Occipital lobe (tissue), 2 donors: ENCODE results near the gene ARHGEF16. TPM values are rescaled to one million over a fixed set of nuclear protein-coding genes. Genes with fewer than 3 reads are reported as not detected.

Source experiments
- DNase-seq: peaks from one replicate; lab custom pipeline; 2025; lab: John Stamatoyannopoulos, UW
- total RNA-seq: library from RNA; depleted of rRNA; stranded (reverse); fragments of >200 nt; gene quantifications from one replicate; pipeline ENCODE4 v1.2.3, GENCODE V29; 2014

Gene ARHGEF16
- total RNA-seq, 1 donor from 2014 or later: 0.16 TPM

DNA sequence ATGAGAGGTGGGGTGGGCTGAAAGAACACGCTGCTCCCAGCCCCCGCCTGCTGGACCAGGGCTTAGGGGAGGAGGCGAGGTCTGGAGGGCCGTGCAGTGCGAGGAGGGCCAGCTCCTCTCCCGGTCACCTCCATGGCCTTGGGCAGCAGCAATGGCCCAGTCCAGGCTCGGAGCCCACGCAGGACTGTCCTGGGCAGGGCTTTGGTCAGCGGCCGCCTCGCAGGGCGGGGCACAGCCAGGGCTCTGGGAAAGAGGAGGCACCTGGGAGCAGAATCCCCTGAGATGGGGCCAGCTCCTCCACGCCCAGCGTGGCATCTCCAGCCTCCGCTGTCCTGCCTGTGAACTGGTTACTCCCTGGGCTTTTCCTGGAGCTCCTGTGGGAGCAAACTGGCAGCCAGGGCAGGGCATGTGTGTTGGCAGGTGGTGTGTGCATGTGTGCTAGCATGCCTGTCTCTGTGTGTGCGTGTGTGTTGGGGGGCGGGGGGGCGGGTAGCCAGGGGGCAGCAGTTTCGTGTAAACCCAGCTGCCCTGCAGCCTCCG, 27.4 kb downstream of the ARHGEF16 start:
- DNase-seq: no peak

DNA sequence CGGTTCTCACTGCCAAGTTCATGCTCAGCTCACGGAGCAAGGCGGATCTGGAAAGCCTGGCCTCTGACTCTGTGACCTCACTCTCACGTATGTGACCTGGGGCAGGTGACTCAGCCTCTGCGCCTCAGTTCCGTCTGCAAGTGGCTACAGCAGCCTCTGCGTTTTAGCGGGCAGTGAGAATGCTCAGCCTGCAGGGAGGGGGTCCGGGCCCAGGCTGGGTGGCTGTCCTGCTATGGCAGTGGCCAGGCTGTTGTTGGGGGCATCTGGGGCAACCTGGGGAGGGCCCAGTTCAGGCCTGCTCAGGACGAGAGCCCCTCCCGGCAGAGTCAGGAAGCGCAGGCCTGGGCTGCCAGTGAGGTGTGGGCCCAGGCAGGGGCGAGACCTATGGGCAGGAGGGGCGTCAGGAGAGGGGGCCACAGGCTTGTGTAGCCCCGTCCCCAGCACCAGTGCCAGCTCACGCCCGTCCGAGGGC, 27.9 kb downstream of the ARHGEF16 start:
- no peak for DNase-seq

DNA sequence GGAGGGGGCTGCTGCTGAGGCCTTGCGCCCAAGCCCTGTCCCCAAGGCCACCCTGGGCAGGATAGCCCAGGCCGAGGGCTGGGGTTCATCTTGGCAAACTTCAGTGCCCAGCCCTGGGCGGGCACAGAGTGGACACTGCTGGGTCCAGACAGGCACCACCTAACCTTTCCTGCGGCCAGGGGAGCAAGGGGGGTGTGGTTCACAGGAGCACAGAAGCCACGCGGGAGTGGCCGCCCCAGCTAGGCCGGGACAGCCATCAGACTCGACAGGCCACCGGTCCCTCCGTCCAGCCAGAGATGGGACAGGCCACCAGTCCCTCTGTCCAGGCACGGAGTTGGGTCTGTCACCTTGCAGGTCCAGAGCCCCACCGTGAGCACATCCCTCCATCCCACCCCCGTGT, 28.9 kb downstream of the ARHGEF16 start:
- DNase-seq: no peak

DNA sequence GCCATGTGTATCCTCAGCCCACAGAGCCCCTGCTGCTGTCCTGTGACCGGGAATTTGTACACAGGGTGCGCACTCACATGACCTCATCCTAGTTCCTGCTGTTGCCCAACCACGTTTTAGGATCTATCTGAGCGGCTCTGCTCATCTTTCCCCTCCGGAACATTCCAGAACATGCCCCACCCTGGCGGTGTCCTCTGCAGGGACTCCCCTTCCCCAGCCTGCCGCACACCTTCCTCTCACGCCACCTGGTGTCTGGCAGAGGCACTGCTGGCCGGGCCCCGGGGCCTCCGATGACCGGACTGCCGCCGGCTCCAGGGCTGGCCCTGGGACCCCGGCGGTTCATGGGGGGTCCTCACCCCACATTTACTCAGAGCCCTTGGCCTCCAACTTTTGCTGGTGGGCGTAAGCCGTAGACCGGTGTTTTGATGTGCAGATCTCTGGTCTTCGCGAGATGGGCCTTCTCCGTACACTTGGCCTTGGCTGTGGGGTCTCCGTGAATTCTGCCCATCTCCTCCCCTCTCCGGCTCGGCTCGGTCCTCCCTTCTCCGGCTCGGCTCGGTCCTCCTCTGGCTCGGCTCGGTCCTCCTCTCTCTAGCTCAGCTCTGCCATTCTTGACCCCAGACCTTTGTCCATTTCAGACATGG, 29.5 kb downstream of the ARHGEF16 start:
- DNase-seq: no peak

DNA sequence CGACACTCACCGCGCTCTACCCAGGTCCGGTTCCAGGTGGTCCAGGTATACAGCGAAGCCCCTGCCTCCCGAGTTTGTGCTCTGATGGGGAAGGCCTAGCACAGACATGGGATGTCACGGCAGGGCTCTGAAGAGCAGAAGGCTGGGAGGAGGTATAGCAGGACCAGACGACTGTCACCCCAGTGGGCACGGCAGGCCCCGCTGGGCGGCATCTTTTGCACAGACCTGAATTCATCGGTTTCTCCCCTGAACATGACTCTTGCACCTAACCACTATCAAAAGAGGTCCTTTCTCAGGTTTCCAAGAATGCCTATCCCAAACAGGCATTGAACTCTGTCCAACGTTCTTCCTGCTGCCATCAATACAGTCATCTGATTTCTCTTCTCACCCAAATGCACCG, 30.6 kb downstream of the ARHGEF16 start:
- DNase-seq: no peak

DNA sequence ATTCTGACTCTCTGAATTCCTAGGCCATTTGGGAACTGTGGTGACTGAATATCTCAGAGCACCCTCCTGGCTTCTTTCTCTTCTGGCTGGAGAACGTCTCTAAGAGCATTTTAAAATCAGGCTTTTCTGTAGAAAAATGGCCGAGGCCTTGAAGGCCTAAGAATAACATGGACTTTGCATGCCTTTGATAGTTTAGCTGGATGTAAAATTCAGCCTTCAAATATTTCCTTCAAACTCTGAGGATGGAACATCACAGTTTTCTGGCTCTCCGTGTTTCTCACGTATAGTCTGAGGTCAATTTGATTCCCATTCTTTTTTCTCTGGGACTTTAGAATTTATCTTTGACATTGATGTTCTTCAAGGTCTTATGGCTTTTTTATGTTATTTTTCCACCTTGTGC, 34.0 kb downstream of the ARHGEF16 start:
- no peak for DNase-seq

DNA sequence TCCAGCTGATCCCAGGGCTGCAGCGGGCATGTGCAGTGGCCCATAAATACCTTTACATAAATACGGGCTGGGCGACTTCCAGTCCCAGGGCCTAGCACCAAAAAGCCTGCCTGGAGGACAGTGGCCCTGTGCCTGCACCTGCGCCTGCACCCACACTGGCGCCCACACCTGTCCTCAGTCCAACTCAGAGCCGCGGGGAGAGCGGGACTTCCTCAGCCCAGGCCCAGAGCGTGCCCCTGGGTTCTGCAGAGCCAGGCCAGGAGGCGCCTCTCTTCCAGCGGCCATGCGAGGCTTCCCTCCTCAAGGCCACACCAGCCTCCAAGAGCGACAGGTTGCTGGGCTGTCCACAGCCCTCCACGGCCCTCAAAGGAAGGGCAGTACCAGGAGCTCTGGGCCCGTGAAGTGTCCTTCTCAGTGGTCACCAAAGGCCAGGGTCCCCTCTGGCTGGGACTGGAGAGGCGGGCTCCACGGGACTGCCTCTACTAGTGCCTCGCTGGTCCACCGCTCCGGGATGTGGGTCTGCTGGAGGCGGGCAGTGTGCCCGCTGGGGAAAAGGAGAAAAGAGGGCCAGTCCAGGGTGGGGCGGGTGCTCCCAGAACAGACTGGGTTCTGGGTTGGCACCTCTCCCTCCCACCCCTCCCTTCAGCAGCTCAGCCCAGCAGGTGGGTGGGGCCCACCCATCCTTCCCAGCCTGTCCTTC, 35.7 kb downstream of the ARHGEF16 start:
- no peak for DNase-seq

DNA sequence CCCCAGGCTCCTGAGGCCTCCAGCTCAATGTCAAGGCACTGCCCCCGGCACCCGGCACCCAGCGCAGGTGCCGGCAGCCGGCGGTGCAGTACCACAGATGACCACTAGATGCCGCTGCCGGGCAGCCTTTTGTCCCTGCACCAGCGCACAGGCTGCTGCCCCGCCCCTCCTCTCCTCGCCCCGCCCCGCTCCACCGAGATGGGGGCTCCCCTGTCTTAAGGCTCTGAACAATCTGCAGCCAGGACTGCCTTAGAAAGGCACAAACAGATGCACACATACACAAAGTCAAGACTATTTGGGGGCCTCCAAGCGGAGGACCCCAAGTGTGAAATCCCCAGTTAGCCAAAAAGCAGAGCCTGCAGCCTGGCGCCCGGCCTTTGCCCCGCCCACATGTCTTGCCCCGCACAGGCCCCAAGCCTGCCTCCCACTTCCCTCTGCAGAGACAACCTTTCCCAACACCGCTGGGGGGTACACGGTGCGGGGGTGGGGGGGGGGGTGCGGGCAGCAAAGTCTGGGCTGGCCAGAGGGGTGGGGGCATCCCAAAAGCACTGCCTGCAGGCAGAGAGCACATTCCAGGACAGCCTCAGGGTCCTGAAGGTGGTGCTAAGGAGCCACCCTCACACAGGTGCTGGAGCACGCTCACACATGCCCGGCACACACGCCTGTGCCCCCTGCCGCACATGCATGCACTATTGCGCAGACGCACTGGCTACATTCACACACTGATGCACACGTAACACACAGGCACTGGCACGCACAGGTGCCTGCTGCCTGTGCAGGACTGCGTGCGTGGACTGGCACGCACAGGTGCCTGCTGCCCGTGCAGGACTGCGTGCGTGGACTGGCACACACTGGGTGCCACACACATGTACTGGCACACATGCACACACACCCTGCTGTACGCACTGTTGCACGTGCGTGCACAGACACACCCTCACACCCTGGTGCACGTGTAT, 37.1 kb downstream of the ARHGEF16 start:
- DNase-seq: peak; percentile 48

DNA sequence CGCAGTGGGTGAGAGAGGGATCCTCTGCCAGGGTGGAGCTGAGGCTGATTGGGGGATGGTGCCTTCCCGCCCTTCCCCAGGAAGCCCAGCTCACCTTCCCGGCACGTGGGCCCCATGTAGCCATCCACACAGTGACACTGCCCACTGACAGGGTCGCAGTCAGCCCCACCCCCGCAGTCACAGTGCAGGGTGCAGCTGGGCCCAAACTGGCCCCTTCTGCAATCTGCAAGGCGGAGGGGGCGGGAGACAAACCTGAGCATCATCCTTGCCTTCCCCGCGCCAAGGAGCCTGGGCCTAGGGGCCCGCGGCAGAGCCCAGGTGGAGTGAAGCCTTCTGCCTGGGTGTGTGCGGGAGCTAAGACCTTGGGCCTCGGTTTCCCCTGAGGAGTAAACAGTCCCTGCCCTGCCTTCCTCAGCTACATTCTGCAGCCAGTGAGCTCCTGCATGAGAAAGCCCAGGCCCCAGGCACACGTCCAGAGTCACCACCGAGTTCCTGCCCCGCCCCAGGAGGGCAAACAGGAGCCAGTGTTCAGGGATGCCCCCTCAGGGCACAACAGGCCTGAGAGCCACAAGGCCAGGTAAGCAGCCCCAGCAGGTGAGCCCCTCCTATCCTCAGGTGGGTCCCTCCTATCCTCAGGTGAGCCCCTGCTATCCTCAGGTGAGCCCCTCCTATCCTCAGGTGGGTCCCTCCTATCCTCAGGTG, 38.2 kb downstream of the ARHGEF16 start:
- no peak for DNase-seq

DNA sequence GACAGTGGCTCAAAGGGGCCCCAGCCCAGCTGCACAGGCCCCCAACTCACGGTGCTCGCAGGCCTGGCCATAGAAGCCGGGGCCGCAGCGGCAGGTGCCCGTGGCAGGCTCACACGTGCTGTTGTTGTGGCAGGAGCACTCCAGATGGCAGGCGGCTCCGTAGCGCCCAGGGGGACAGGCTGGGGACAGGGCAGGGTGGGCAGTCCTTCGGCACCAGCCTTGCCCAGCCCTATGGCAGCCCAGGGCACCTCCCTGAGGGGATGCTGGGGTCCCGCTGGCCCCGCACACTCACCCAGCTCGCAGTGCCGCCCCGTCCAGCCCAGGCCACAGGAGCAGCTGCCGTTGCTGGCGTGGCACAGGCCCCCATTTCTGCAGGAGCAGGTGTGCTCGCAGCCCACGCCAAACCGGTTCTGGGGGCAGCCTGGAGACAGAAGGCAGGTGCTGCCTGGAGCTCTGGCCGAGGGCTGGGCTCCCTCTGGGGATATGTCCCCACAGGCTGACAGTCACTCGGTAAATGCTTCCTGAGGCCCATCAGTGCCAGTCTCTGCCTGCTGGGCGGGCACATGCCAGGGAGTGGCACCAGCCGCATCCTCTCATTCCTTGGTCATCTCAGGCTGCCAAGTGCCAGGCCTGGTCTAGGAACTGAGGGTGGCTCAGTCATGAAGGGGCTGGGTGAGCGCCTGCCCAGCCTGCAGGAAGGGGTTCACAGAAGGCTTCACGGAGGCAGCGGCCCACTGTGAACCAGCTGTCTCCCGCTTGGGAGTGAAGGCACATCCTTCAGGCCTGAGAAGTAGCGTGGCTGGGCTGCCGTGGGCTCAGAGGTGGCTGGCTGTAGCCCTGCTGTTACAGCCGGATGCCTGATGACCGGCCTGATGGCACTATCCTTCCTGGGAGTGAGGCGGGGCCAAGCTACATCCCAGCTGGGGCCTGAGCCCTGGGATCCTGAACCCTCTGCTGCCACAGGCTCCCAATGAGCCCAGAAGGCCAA, 40.1 kb downstream of the ARHGEF16 start:
- no peak for DNase-seq

DNA sequence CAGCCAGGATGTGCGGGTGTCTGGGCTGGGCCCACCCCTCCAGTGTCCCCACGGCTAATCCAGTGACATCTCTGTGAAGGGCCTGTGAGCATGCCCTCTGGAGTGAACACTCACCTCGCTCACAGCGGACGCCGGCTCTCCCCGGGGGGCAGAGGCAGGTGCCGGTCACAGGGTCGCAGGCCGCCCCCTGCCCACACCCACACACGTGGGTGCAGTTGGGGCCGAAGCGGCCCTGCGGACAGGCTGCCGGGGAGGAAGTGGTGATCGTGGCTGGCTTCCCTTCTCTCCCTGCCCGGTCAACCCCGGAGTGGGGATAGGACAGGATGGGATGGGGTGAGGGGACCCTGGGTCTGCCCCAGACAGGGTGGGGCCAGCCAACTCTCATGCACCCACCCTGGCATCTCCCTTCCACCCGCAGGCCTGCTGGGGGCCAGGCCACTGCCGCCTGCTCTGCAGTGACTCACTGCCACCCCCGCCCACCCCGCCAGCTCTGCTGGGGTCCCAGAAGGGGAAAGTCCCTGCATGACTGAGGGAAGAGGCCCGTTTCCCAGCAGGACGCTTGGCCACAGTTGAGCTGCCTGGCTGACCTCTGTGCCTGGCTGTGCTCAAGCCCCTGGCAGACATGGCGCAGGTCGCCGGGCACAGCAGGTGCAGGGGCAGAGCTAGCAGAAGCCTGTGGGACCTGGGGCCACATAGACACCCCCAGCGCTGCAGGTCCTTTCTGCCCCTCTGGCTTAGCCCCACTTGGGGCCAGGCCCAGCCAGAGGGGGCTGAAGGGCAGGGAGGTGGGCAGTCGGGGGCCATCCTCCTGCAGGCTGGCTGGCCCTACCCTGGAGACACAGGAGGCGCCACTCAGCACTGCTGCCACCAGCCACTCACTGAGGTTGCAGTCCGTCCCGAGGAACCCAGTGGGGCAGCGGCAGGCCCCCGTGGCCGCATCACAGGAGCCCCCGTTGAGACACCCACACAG, 41.6 kb downstream of the ARHGEF16 start:
- DNase-seq: no peak

DNA sequence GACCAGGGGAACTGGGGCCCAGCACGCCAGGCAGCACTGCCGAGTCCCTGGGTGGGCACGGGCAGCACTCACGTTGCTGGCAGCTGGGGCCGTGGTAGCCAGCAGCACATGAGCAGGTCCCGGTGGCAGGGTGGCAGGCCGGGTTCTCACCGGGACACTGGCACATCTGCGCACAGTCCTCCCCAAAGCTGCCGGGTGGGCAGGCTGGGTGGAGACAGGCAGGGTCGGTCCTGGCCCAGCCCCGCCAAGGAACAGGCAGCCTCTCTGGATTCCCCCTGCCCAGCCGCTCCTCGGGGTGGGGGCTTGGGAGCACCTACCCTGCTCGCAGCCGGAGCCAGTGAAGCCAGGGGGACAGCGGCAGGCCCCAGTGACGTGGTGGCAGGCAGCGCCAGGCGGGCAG, 42.5 kb downstream of the ARHGEF16 start:
- DNase-seq: no peak

DNA sequence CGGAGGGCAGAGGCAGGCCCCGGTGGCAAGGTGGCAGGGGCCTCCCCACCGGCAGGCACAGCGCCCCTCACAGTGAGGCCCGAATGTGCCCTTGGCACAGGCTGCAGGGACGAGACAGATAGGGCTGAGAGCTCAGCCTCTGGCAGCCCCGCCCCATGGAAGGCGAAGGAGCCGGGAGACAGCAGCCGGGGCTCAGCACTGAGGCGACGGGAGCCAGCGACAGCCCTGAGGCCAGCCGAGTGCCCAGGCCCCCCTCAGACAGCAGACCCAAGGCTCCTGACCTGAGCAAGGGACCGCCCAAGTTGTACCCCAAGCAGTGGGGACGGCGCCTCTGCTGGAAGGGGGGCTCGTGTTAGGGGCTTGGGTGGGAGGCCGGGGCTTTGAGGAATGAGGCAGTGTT, 43.1 kb downstream of the ARHGEF16 start:
- no peak for DNase-seq

DNA sequence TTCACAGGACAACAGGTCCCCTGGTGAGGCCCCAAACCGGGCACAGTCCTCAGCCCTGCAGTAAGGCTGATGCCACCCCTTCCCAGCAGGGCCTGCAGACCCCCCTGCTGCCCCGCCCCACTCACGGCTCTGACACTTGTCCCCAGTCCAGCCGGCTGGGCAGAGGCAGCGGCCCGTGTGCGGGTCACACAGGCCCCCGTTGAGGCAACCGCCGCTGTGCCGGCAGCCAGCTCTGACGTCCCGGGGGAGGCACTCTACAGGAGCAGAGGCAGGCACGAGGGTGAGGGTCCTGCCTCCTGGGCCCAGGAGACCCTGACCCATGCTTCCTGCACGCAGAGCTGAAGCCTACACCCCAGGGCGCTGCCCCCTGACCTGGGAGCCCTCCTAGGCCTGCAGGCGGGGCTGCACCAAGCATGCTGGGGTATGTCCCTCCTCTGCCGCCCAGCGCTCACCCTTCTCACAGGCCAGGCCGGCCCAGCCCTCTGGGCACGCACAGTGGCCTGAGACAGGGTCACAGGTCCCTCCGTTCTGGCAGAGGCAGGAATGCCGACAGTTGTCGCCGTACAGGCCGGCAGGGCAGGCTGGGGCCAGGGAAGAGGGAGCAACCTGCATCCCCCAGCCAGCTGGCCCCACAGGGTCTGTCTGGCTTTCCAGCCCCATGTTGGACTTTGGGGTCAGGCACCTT, 43.9 kb downstream of the ARHGEF16 start:
- DNase-seq: no peak

DNA sequence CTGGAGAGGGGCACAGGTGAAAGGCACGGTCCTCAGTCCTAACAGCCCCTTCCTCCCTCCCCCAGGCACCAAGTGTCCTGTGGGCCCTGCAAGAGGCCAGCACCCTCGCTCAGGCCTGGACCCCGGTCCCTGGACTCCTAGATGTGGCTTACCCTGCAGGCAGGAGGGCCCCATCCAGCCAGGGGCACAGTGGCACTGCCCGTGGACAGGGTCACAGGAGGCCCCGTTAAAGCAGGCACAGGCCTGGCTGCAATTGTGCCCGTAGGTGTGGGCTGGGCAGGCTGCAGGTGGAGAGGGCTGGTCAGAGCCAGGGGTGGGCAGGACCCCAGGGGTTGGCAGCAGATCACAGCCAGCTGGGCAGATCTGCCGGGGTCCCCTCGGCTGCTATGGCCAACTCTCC, 44.5 kb downstream of the ARHGEF16 start:
- no peak for DNase-seq

DNA sequence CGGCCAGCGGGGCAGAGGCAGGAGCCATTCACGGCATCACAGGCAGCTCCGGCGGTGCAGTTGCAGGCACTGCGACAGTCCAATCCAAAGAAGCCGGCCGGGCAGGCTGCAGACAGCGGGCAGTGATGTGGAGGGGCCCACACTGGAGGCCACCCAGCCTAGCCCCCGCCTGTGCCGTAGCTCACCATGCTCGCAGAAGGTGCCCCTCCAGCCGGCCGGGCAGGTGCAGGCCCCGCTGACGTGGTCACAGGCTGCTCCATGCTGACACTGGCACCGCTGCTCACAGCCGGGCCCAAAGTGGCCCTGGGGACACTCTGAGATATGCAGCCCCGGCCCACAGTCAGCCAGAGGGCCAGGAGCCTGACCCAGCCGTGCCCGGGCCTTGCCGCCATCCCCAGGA, 45.1 kb downstream of the ARHGEF16 start:
- no peak for DNase-seq

DNA sequence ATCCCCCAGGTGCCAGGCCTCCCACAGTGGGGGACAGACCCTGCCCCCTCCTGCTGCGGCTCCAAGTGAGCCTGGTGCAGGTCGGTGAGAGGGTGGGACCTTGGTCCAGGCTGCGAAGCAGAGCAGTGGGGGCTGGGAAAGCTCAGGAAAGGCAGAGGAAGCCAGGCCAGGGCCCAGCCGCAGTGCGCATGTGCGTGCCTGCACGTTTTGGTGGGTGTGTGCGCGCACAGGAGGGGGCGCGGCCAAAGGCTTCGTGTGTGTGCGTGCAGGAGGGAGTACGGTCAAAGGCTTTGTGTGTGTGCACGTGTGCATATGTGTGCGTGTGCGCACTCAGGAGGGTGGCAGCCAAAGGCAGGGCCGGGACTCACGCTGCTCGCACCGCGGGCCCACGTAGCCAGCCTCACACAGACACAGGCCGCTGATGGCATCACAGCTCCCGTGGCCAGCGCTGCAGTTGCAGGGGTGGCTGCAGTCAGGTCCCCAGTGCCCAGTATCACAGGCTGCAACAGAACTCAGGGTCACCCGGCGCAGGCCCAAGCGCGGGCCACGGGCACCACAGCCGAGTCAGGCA, 45.9 kb downstream of the ARHGEF16 start:
- no peak for DNase-seq

DNA sequence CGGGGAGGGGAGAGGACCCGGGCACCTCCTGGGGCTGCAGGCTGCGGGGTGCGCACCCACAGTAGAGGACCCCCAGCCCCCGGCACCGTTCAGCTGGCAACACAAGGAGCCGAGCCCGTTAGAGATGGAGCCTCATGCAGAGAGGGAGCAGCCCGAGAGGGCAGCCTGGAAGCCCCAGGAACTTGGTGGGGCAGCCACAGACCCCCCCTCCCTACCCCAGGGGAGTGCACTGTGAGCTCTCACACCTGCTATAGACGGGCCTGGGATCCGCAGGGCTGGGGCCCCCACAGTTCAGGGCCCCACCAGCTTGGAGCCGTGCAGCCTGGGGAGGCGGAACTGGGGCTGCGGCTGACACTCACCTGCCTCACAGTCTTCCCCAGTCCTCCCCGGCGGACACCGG, 47.0 kb downstream of the ARHGEF16 start:
- no peak for DNase-seq
